Subcutaneous adipose tissue (tissue), 4 donors: Measurements from ENCODE around the gene ACAA1. TPM values are rescaled to one million over a fixed set of nuclear protein-coding genes. Genes with fewer than 3 reads are reported as not detected.

Experiments
- total RNA-seq, 4 donors: library from RNA; depleted of rRNA; stranded (reverse); fragments of >200 nt; gene quantifications; one replicate each; pipeline ENCODE4 v1.1.0, GENCODE V29; 2016
- TF ChIP-seq, protein P1 (sequence below): fragments of 450-650 bp; IDR thresholded peaks from one replicate; pipeline ENCODE4 v1.5.1; 2016; ENCODE audit warnings: low read depth, mild to moderate bottlenecking, control low read depth, antibody characterized with exemption, moderate library complexity

ACAA1 gene
- total RNA-seq, 4 donors from 2014 or later, result 42.4 to 121 (median 74.5) TPM

DNA sequence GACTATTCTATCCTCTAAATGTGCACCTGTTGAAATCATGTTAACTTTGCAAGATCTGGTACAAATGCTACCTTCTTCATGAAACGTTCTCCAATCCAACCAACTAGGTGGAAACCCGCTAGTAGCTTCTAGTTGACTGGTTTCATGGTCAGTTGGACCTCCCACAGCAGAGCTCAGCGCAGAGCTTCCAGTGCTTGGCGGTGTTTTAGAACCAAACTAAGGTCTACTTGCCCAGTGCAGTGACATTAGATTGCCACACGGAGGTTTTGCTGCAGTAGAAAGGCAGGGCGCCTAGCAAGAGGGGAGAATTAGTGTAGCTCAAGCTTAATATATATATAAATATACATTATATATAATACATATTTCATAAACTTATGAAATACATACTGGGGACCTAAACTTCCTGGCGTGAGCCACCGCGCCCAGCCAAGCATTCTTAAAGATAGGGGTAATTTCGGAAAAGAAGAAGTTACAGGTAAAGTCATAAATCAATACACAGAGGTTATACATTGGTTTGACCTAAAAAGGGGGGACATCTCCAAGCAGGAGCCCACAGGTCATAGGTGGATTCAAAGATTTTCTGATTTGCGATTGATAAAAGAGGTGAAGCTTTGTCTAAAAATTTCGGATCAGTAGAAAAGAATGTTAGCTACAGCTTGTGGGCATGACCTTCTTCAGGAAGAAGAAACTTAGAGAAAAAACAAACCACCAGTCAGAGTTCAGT is 26.4 kb upstream of the ACAA1 start:
- TF ChIP-seq, protein P1, sequence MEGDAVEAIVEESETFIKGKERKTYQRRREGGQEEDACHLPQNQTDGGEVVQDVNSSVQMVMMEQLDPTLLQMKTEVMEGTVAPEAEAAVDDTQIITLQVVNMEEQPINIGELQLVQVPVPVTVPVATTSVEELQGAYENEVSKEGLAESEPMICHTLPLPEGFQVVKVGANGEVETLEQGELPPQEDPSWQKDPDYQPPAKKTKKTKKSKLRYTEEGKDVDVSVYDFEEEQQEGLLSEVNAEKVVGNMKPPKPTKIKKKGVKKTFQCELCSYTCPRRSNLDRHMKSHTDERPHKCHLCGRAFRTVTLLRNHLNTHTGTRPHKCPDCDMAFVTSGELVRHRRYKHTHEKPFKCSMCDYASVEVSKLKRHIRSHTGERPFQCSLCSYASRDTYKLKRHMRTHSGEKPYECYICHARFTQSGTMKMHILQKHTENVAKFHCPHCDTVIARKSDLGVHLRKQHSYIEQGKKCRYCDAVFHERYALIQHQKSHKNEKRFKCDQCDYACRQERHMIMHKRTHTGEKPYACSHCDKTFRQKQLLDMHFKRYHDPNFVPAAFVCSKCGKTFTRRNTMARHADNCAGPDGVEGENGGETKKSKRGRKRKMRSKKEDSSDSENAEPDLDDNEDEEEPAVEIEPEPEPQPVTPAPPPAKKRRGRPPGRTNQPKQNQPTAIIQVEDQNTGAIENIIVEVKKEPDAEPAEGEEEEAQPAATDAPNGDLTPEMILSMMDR, result no peak

DNA sequence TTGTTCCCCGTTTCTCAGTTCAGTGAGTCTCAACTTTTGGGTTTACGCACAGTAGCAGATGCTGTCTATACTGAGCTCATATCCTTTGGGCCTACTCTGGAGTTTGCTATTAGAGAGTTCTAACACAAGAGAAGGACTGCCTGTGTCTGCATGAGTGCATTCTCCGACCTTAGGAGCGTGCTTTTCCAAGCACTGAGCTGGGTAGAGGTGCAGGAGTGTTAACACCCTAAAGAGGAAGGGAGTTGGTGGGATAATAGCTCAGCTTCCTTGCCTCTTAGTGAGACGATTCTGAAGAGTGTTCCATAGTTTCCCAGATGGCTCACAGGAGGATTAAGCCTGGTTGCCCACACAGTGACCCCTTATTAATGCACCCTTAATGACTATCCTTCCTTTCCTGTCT is 21.5 kb upstream of the ACAA1 start:
- TF ChIP-seq, protein P1, result no peak

DNA sequence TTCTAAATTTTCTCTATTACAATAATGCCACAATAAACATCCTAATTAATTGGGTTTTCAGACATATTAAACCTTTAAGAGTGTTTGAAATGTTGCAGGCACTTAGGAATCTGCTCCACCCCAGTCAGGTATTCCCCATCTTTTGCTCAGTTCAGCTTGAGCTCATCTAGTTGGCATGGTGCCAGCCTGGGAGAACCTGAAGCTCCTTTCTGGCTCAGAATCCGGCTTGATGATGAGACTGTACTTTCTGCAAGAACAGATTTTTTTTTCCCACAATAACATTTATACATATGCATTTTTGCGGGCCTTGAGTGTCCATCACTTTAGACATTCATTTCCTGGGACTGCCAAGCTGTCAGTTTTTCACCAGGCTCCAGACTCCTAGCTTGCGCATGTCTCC is 20.7 kb upstream of the ACAA1 start:
- TF ChIP-seq, protein P1, result no peak

DNA sequence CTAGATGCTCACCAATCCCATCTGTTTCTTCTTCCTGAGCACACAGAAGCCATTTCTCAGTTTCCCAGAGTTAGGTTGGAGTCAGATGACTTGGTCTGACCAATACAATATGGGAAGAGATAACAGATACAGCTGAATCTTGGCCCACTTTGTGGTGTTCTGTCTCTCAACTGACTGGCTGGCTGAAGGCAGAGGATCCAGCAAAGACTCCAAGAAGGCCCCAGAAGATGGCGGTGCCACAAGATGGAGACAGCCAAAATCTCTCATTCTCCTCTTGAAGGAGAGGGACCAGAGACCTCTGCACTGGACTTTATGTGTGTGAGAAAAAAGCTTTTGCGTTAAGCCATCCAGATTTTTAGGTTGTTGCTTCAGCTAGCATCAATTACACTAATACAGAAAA is 20.2 kb upstream of the ACAA1 start:
- TF ChIP-seq, protein P1, result no peak

DNA sequence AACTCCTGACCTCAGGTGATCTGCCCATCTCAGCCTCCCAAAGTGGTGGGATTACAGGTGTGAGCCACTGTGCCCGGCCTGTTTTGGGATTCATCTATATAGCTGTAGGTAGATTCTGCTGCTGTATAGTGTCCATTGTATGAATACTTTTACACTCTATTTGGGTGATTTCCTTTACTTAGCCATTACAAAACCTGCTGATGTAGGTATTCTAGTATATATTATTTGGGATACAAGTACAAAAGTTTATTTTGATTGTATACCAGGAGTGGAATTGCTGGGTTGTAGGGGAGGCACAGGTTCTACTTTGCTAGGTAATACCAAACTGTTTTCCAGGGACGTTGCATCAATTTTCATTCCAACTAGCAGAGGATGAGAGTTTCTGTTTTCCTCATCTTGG is 18.9 kb upstream of the ACAA1 start:
- TF ChIP-seq, protein P1, result no peak

DNA sequence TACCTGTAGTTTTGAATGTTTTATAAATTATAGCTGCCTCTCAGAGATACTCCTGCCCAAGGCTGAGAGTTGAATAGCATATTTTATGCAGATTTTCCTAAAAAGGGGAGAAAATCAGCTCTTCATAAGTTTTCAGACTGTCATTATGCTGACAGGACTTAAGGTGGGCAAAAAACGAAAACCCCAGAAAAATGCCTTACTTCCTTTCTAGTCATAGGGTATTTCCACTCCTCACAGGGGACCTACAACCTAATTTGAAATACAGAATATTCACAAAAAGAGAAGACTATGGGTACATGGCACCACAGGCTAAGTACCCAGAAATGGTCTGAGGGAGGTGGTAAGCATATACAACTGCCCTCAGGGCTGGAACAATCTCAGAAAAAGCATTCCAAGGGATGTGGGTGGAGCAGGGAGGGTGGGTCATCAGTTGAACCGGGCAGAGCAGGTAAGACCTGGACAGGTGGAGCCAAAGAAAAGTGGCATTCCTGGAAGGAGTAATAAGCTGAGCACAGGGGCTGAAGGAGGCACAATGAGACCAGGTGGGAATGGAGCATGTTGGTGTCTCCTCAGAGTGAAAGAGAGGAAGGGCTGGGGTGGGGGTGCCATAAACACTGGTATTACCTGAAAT is 17.8 kb upstream of the ACAA1 start:
- TF ChIP-seq, protein P1, result no peak

DNA sequence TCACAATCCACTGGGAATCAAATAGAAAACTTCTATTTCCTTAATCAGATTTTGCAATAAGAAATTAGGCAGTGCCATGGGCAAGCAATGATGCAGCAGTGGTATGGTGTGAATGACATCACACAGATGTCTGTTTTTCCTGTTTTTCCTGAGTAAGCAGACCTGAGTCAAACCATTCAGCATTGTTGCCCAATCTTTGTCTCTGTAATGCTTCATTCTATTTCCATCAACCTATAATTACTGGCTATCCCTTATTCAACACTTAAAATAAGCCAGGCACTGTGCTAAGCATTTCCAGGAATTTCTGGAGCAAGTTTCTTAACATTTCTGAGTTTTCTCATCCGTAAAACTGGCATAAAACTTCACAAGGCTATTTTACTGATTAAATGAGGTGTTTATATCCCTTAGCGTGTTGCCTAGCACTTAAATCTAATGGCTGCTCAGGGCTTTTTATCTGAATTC is 17.1 kb upstream of the ACAA1 start:
- TF ChIP-seq, protein P1, result no peak
